ENCODE data around the gene NUDT16L1.

NUDT16L1 gene

DNA sequence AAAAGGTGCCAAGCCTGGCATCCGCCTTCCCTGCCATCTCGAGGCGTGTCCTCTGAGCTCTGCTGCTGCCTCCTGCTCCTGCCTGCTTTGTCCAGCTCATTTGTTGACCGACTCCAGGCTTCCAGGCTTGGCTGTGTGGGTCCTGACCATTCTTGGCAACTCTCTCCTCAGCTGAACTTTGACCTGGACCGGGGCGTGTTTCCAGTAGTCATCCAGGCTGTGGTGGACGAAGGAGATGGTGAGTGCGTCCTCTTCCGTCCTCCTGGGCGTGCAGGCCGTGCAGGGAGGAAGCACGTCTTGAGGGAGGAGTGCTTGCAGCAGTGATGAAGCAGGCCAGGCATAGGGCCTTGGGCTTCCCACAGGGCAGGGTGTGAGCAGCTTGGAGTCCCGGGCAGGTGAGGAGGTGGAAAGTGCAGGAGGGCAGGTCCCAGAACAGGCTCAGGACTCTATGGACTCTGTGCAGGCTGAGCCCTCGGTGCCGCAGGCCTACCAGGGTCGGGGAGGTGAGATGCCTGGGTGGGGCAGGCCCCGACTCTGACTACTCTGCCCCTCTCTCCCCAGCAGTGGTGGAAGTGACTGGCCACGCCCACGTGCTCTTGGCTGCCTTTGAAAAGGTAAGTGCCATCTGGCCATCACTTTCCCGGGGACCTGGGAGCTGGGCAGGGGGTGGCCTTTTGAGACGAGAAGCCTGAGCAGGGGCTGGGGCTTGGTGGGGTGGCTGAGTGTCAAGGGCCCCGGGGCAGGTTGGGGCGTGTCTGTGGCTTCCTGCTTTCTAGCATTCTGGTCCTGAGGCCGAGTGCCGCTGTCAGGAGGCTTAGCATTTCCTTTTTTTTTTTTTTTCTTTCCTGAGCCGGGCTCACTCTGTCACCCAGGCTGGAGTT is 28.6 kb upstream of the NUDT16L1 start:
- DNase-seq, result no peak

DNA sequence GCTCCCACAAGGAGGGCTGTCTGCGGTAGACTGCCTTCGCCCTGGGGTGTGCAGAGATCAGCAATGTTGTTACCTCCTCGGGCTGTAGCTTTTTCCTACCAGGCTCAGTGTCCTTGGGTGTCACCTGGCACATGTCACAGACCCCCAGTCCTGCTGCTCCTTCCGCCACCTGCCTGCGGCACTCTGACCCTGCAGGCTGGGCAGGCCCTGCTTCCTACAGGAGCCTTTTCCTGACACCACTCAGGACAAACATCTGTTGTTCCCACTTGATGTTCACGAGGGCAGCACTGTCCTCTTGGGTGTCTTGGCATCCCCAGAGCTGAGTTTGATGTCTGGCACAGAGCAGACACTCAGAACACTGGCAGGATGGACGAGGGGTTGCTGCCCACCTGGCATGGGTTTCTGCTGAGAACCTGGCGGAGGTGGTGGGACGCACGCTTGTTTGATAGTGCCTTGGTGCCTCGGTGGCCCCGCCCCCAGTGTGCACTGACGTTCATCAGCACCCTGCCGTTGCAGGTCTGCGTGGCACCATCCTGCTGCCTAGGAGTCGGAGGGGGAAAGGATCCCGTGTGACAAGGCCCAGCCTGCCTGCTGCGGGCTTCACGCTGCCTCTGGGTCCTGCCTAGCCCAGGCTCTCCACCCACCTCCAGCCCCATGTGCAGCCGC is 26.7 kb upstream of the NUDT16L1 start:
- DNase-seq, result no peak

DNA sequence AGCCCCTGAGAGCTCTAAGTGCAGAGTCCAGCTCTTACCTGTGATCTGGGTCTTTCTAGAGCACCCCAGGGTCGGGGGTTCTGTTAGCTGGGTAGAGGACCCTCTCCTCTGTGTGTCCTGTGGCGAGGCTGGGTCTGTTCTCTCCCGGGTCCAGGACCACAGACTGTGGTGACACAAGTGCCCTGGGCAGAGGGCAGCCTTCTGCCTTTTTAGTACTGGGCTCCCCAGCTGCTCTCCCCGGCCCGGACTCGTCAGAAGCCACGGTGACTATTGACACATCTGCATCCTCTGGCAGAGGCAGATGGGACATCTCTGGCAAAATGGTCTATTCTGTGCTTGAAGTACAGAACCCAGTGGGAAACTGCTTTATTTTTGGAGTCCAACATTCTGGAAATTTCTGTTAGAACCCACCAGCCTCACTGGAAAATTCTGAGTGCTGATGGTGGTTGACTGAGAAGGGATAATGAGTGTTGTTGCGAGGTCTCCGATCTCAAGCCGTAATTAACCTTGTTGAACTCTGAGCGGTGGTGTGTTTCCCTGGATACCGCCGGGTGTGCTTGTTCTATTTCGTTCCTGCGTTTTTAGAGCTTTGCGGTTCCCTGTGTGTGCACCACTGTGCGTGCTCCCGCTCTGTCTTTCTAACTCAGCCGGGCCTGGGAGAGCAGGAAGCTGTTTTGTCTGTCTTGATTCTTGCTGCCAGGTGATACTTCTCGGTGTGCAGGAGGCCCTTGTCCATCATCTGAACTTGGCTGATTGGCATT is 26.0 kb upstream of the NUDT16L1 start:
- no peak for DNase-seq

DNA sequence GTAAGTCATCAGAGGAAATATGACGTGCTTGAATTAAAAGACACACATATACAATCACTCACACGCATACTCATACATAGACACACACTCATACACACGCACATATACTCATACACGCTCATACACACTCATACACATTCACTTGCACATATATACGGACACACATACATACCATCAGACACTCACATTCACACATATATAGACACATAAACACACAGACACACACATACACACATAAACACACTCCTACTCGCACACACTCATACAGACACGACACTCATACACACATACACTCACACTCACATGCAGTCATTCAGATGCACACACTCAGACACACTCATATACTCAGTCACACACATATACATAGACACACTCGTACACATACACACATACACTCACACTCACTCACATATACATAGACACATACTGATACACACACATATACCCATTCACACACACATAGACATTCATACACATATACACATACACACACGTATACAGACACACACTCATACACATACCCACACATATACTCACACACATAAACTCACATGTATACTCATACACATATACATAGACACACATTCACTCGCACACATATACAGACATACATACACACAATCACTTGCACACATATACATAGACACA is 24.9 kb upstream of the NUDT16L1 start:
- DNase-seq, result no peak

DNA sequence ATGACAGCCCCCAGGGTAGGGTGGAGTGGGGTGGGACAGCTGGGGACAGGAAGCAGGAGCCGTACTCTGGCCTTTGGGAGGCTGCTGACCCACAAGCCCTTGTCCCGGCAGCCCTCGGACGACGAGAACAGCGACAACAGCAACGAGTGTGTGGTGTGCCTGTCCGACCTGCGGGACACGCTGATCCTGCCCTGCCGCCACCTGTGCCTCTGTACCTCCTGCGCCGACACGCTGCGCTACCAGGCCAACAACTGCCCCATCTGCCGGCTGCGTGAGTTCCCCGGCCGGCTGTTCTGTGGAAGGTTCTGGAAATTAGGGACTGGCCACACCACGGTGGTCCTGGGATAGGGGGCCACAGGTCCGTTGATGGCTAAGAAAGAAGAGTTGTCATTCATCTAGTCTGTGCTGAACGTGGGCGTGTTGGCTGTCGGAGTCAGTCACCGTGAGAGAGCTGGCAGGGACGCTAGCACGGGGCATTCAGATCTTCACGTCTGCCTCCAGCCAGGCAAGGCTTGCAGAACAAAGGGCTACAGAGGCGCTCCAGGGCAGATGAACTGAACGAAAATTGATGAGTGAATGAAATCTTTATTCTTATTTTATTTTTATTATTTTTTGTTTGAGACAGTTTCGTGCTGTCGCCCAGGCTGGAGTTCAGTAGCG is 19.8 kb upstream of the NUDT16L1 start:
- DNase-seq, result no peak

DNA sequence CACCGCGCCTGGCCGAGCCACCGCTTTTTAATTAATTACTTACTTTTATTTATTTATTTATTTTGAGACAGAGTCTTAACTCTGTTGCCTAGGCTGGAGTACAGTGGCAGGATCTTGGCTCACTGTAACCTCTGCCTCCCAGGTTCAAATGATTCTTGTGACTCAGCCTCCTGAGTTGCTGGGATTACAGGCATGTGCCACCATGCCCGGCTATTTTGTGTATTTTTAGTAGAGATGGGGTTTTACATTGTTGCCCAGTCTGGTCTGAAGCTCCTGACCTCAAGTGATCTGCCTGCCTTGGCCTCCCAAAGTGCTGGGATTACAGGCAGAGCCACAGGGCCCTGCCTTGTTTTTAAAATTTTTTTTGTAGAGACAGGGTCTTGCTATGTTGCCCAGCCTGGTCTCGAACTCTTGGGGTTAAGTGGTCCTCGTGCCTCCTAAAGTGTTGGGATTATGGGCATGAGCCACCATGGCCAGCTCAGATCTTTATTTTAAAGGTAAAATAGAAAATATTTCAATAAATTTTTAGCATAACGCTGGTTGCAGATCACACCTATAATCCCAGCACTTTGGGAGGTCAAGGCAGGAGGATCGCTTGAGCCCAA is 18.3 kb upstream of the NUDT16L1 start:
- no peak for DNase-seq

DNA sequence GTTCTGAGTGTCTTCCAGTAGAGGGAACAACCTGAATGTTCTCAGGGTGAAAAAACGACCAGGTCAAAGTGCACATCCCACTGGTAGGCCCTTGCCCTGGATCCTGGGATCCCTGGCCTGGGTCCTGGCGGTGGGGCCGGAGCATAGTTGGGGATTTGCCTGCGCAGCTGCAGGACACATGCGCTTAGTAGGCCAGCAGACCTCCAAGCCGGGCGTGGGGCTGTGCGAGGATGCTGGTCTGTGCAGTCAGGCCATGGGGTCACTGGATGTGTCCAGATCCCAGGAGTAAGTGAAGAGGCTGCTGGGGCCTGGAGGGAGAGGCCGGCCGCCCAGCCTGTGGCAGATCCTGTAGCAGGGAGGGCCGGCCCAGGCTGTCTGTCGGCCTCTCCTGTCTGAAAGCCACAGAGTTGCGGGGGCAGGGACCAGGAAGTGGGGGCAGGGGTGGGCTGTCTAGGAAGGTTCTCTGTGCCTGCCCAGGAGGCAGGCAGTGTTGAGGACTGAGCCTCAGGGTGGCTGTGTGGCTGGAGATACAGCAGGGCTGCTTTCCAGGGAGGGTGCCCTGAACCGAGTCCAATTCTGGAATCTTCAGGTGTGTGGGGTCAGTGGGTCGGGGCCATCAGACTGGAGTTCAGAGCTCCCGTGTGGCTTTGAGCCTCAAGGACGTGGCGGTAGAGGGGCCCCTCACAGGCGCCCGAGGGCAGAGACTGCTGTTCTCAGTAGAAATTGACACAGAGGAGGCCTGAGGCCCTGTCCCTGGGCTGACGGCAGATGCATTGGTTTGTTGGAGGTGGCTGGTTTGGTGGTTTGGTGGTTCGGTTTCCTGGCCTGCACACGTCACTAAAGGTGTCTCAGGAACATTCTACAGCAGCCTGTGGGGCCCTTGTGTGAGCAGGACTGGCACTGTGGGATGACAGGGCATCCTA is 17.2 kb upstream of the NUDT16L1 start:
- DNase-seq, result no peak

DNA sequence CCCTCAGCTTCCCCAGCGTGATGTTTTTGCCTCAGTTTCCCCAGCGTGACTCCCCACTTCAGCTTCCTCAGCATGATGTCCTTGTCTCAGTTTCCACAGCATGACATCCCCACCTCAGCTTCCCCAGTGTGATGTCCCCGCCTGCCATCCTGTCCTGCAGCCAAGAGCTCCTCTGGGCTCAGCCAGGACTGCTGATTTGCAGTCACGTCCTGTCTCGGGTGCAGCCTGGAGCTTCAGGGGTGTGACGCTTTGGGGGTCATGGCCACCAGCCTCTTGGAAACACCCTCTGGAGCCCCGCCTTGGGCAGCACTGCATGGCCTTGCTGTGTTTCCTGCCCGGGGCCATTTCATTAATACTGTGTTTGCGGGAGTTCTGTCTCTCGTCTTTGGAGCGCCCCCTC is 16.5 kb upstream of the NUDT16L1 start:
- DNase-seq, result no peak

DNA sequence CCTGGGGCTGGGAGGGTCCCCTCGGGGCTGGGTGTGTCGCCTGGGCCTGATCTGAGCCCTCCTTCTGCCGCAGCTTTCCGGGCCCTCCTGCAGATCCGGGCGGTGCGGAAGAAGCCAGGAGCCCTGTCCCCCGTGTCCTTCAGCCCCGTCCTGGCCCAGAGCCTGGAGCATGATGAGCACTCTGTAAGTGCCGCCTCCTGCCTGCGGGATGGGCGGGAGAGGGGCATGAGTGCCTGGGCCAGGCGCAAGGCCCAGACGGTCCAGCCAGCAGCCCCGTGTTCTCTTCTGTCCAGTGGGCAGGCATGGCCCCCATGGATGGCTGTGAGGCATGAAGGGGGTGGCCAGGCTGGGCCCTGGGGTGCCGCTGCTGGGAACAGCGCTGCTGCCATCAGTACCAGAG is 16.0 kb upstream of the NUDT16L1 start:
- DNase-seq, result no peak

DNA sequence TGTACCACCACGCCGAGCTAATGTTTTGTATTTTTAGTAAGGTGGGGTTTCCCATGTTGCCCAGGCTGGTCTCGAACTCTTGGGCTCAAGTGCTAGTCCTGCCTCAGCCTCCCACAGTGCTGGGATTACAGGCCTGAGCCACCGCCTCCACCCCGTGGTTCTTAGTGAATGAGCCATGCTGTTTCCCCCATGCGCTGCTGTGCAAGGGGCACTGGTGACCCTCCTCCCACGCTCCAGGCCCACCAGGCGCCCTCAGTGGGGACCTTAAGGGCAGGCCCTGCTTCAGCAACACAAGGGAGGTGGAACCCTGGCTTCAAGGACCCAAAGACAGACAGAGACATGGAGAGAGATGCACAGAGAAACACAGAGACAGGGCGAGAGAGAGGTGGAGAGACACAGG is 15.4 kb upstream of the NUDT16L1 start:
- no peak for DNase-seq

DNA sequence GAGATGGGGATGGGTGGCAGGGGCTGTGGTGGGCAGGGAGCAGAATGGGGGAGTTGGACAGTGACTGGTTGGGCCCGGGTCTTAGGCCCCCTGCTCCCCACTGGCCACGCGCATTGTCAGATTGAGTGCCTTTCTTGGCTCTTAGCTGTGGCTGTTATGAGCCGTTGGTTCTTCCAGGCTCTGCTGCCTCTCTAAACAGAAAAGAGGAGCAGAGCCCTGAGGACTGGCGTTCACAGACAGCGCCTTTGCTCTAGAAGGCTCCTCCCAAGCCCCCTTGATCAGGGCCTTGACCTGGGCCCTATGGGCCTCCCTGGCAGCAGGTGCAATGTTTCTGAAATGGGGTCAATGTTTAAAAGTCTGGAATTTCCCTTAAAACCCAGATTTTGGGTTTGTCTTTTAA is 14.8 kb upstream of the NUDT16L1 start:
- DNase-seq, result no peak

DNA sequence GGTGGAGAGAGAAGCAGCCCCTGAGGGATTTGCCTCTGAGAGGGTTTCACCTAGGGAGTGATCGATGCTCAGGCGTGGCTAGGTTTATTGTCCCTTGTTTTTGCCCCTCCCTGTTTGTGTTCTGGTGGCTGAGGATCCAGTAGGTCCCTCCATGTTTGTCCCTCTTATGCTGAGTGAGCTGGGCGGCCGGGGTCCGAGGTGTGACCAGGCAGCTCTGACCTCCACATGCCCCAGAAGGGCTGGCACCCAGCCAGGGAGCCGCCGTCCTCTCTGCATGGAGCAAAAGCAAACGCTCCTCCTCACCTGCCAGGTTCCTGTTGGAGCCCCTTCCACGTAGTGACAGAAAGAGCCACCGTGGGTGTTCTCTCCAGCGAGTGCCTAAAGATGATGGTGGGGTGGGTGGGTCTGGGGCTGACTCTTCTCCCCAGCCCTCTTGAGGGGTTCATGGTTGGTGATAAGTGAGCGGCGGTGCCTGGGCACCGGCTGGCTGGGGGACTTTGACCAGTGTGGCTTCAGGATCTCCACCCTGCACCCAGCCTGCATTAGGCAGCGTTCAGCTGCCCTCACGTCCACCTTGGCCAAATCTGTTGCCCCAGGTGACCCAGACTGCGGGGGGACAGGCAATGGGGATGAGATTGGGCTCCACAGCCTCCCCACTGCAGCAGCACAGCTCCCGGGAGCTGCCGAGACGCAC is 14.1 kb upstream of the NUDT16L1 start:
- no peak for DNase-seq

DNA sequence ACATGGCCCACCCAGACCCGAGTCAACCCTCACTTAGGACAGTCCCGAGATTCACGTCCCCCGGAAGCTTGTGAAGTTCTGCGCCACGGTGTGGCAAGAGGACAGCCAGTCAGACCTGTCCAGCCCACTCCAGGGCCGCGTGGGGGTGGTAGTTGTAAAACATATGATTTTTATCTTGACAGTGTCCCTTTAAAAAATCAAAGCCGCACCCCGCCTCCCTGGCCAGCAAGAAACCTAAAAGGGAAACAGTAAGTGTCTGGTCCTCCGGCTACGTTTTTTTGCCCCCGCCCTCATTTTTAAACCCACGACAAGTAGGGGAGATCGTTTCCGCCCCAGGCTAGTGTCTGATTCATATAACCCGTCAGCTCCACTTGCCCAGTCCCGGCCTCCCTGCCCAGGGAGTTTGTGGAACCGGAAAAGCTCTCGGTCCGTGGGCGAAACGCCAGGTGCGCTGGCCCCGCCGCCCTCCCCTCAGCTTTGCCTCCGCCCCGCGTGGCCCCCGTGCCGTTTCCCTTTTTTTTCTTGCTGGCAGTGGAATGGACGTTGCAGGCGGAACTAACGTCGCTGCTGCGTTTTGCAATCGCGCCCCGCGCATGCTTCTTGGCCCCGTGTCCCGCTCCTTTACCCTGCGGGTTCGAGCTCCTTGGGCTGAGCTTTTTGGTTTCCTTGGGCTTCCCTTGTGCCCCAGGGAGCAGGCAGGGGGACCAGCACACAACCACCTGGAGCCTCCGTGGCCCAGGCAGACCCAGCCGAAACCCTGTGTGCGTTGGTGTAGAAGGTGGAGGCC is 13.3 kb upstream of the NUDT16L1 start:
- no peak for DNase-seq

DNA sequence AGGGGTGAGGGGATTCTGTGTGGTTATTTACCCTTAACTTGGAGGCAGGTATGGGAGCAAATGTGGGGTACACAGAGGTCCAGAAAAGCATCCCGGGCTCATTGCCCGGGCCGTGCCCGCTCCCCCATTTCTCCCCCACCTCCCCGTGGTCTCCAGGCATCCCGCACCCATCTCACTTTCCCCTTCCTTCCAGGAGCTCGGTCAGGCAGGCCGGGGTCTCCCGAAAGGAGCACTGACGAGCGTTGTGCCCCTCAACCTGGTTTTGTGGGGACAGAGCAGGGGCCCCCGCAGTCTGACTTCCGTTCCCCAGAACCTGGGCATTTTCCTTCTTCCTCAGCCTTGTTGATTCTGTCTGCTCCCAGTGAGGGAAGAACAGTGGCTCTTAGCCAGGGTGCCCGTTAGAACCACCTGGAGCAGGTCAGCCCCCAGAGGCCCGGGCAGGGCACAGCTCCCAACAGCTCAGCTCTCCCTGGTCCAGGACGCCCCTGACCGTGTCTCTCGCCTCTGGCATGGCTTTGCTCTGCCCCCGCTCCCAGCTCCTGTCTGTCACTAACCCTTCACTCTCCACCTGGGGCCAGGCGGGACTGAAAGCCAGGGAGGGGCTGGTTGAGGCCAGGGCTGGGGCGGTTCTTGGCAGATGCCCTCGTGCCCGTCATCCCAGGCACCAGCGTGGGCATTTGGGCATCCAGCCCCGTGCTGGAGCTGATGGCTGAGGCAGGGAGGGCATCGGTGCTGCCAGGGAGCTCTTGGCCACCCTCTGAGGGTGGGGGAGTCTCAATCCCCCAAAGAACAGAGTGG is 12.5 kb upstream of the NUDT16L1 start:
- no peak for DNase-seq

DNA sequence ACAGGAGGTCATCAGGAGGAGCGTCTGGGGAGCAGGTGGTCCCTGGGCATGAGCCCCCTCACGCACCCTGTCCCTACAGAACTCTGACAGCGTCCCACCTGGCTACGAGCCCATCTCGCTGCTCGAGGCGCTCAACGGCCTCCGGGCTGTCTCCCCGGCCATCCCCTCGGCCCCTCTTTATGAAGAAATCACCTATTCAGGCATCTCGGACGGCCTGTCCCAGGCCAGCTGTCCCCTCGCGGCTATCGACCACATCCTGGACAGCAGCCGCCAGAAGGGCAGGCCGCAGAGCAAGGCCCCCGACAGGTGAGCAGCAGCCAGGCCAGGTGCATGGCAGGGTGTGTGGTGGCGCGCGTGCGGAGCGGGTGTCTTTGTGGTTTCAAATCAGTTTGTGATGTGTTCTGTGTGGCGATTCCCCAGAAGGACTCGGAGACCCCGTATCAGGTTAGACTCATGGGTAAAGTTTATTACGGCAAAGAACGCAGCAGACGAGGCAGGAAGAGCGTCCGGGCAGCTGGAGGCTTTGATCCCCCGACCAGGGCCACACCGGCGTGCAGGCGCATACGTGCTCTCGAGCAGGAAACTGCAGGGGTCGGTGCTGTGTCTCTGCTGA is 11.8 kb upstream of the NUDT16L1 start:
- no peak for DNase-seq

DNA sequence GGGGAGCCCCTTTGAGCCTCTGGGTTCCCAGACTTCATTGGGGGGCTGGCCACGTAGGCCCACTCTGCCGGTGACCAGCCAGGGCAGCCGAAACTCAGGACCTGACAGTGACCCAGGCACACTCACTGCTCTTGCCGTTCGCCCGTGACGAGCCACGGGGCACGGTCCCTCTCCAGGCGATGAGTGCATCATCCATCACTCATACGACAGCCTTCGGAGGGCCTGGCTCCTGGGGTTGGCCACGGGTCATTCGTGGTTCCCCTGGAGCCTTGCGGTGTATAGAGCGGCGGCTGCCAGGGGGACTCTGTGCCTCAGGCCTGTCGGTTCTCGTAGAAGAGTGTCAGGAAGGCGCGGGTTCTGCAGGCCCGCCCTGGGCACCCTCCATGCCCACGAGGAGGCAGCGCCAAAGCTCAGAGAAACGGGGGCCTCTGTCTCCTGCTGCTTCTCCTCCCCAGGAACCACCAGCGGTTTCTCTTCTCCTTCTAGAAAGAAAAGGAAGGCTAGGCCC is 11.2 kb upstream of the NUDT16L1 start:
- DNase-seq, result no peak

DNA sequence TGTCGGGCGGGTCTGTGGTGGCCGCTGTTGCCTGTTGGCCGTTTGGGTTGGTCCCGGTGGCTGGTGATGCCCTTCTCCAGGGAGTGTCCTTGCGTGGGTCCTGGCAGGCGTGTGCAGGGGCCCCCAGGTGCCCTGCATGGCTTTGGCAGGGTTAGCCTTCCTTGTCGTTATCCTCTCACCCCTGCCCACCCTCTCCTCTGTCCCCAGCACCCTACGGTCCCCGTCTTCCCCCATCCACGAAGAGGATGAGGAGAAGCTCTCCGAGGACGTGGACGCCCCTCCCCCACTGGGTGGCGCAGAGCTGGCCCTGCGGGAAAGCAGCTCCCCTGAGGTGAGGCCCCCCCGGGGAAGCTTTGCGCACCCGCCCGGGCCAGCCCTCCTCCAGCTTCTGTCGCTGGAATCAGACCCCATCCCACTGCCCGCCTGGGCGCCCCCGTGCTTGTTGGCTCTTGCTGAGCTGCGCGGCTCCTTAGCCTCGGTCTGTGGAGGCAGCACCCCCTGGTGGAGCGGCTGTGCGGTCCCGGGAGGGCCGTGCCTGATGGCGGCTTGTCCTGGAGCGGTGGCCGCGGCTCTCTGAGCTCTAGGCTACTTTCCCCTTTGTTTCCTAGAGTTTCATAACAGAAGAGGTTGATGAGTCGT is 10.6 kb upstream of the NUDT16L1 start:
- peak; percentile 18 for DNase-seq

Data from hematopoietic multipotent progenitor cell treated with erythropoietin and hydrocortisone succinate and interleukin-3 and kit ligand, for 8 days (in vitro differentiated cells).